ENCODE data around the gene SPTBN2.

Gene SPTBN2

DNA sequence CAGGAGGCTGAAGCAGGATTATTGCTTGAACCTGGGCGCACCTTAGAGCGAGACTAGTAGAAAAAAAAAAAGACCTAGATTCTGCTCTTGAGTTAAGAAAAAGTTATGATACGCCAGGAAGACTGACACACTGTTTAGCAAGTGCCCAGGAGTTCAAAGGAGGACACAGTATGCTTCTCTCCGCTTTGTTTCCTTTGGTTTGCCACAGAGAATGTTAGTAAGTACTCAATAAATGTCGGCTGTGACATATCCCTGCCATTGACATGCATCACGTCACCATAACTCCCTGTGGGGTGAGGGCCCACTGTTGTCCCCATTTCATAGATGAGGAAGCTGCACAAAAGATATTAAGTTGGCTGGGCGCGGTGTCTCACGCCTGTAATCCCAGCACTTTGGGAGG lies 7.1 kb downstream of the SPTBN2 start:
- POLR2A ChIA-PET (ENCODE audit: low non-redundant PET): no interaction called here
- no peak overlapping the region for H3K27ac ChIP-seq
- no peak for DNase-seq (ENCODE audit: low spot score)
- TF ChIP-seq, protein P1, sequence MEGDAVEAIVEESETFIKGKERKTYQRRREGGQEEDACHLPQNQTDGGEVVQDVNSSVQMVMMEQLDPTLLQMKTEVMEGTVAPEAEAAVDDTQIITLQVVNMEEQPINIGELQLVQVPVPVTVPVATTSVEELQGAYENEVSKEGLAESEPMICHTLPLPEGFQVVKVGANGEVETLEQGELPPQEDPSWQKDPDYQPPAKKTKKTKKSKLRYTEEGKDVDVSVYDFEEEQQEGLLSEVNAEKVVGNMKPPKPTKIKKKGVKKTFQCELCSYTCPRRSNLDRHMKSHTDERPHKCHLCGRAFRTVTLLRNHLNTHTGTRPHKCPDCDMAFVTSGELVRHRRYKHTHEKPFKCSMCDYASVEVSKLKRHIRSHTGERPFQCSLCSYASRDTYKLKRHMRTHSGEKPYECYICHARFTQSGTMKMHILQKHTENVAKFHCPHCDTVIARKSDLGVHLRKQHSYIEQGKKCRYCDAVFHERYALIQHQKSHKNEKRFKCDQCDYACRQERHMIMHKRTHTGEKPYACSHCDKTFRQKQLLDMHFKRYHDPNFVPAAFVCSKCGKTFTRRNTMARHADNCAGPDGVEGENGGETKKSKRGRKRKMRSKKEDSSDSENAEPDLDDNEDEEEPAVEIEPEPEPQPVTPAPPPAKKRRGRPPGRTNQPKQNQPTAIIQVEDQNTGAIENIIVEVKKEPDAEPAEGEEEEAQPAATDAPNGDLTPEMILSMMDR (conservative IDR thresholded peaks at IDR 0.05; ENCODE audit: low read depth): no peak
- CTCF ChIA-PET: no interaction called here

DNA sequence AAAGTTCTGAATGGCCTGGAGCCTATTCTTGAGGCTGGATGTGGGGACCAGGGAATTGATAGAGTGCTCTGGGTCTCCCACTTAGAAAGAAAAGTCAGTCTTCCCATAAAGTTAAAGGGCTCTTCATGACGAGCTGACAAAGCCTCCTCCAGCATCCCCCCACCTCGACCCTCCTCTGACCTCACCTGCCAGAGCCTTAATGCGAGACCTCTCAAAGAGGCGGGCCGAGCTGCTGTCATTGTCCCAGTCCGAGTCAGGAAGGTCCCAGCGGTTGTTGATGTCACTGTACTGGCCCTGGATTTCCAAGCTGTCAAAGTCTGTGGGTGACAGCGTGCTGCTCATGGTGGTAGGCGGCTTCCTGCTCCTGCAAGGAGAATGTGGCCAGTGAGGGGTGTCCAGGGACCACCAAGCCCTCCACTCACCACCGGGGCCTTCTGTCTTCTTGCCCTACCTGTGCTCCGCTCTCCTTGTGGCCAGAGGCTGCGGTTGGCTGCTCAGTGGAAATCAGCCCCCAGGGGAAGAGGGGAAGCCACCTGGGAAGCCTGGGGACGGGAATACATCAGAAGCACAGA lies 8.0 kb downstream of the SPTBN2 start:
- peak overlapping the region; percentile 27 for H3K27ac ChIP-seq
- DNase-seq (ENCODE audit: low spot score): no peak
- TF ChIP-seq, protein P1 (conservative IDR thresholded peaks at IDR 0.05; ENCODE audit: low read depth): no peak
- POLR2A ChIA-PET (ENCODE audit: low non-redundant PET): interaction anchor here (0.5 kb wide), 1 partner anchor 16 kb away, joined by 3 read pairs; no protein-coding TSS in a partner anchor
- CTCF ChIA-PET: no interaction called here

DNA sequence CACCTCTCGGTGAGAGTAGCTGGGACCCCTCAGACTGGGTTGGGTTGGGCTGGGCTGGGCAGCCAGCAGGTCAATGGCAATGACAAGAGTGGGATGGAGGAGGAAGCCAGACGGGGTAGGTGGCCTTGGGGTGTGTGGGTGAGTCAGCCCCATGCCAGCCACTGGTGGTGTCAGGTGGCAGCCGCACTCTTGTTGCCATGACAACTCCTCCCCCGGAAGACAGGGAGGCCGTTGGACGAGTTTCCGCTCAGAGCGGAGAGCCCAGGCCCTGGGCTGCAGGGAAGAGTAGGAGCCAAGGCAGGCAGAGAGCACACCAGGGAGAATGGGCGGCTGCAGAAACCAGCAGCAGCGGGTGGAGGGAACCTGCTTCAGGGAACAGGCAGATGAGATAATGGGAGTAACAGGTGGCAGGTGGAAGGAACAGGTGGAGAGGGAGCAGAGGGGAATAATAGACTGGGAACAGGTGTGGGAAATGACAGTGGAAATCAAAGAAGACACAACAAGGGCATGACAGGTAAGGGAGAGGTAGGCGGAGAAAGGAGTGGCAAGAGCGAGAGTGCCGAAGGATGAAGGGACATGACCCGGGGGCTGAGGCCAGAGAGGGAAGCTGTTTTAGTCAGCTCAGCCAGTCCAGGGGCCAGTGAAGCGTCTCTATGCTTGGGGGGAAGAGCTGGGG lies 8.7 kb downstream of the SPTBN2 start:
- ChIA-PET POLR2A (ENCODE audit: low non-redundant PET) (interaction anchor here (0.5 kb wide), 1 partner anchor 15 kb away, joined by 3 read pairs; no protein-coding TSS in a partner anchor), CTCF (interaction anchor here (0.6 kb wide), 1 partner anchor 1321 kb away, joined by 3 read pairs; no protein-coding TSS in a partner anchor)
- peak; percentile 94 for DNase-seq (ENCODE audit: low spot score)
- TF ChIP-seq, protein P1 (conservative IDR thresholded peaks at IDR 0.05; ENCODE audit: low read depth): no peak
- H3K27ac ChIP-seq: peak overlapping the region; percentile 27

DNA sequence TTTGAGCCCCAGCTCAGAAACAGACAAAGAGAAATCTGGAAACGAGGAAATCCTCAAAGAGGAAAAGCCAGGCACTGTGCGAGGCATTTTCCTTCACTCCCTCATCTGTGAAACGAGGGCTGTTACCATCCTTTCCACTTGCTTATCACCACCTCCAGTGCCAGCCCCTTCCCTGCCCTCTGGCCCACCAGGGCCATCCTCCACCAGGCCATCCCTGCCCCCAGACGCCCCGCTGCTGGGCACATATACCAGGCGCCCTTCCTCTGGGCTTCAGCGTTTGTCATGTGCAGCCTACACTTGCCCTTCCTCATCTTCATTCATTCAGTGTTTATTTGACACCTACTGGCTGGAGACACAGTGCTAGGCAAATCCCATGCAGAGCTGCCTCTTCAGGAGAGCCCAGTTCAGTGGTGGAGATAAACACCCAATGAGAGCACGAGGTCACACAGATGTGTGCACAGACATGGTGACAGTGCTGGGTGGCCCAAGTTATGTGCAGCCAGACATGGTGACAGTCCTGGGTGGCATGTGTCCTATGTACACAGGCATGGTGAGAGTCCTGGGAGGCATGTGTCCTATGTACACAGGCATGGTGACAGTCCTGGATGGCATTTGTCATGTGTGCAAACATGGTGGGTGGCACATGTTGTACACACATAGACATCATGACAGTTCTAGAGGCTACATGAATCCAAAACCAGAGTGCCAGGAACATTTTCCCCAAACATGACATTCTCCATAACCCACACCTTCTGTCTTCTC lies 9.7 kb downstream of the SPTBN2 start:
- ChIA-PET POLR2A (ENCODE audit: low non-redundant PET) (no interaction called here), CTCF (interaction anchor here (0.5 to 0.6 kb wide), 4 partner anchors 14 to 1322 kb away, joined by 3 to 5 read pairs (median 4); no protein-coding TSS in a partner anchor)
- TF ChIP-seq, protein P1 (conservative IDR thresholded peaks at IDR 0.05; ENCODE audit: low read depth): no peak
- DNase-seq (ENCODE audit: low spot score): no peak
- H3K27ac ChIP-seq: peak overlapping the region; percentile 27

DNA sequence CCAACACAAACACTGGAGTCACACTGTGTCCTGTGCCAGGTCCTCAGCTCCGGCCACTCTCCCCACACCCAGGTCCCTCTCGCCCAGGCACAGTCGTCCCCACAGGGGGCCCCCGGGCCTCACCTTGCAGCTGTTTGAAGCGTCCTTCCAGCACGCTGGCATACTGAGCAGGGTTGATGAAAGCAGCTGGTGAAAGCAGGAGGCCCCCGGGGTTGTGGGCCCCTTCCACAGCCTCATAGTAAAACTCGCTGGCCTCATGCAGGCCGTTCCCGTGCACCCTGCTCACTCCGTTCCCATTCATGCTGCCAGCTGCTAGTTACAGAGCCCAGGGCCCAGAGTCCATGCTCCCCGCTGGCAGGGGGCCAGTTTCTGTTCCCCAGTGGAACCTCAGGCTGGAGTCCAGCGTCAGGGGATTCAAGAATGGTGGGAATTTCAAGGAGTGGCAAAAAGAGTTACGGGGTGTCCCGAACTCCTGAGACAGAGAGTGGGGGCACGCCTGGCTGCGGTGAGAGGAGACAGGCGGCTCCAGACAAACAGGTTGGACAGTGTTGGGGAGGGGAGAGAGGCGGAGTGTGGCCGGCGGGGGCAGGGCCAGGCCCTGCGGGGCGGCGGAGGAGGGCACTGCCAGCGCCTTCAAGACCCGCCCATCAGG lies 10.6 kb downstream of the SPTBN2 start:
- ChIA-PET CTCF (interaction anchor here (0.6 to 0.9 kb wide), 3 partner anchors 9 to 41 kb away, joined by 3 to 5 read pairs (median 4); no protein-coding TSS in a partner anchor), POLR2A (ENCODE audit: low non-redundant PET) (interaction anchor here (0.6 kb wide), 1 partner anchor 80 kb away, joined by 3 read pairs; no protein-coding TSS in a partner anchor)
- TF ChIP-seq, protein P1 (conservative IDR thresholded peaks at IDR 0.05; ENCODE audit: low read depth): no peak
- DNase-seq (ENCODE audit: low spot score): peak; percentile 33
- peak overlapping the region; percentile 28 for H3K27ac ChIP-seq

DNA sequence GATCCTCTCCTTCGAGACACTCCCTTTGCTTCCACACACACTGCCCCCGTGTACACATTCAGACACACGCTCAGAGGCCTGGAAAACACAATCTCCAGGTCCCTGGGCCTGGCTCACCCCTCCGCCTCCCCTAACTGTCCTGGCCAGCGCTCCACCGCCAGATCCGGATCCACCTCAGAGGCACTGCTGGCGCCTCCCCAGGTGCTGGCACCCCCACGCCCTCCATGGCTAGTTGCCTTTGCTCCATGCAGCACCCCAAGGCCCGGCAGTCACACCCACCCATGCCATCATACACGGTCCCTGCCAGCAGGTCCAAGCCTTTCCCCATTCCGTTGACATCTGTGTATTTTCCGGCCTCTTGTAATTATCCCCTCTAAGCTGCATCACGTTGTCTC lies 11.1 kb downstream of the SPTBN2 start:
- ChIA-PET POLR2A (ENCODE audit: low non-redundant PET) (interaction anchor here (0.6 kb wide), 1 partner anchor 80 kb away, joined by 3 read pairs; no protein-coding TSS in a partner anchor), CTCF (interaction anchor here (0.9 kb wide), 1 partner anchor 9 kb away, joined by 3 read pairs; no protein-coding TSS in a partner anchor)
- no peak for DNase-seq (ENCODE audit: low spot score)
- TF ChIP-seq, protein P1 (conservative IDR thresholded peaks at IDR 0.05; ENCODE audit: low read depth): no peak
- H3K27ac ChIP-seq: peak overlapping the region; percentile 28
